RWPE2 (cell line): ENCODE data around the gene FAM181A.

Experiments used
- ATAC-seq: fragments of 200-7000 bp; cut with Tn5 transposase; 3 replicates; pipeline ENCODE4 v1.9.1; 2021; ENCODE audit warnings: low read depth
- DNase-seq: peaks from one replicate; pipeline ENCODE4 v3.0.0-alpha.2; 2020; ENCODE audit warnings: low spot score
- H3K27ac ChIP-seq: fragments of 450-650 bp; 2 replicates; pipeline ENCODE4 v1.5.1; 2017; ENCODE audit warnings: mild to moderate bottlenecking; ENCODE audit not compliant: poor library complexity, severe bottlenecking
- H3K27me3 ChIP-seq: fragments of 250-450 bp; sonication (Bioruptor Pico); 2 replicates; pipeline ENCODE4 v1.5.1; 2021; ENCODE audit warnings: mild to moderate bottlenecking, moderate library complexity; ENCODE audit not compliant: insufficient read depth, poor library complexity, severe bottlenecking
- H3K36me3 ChIP-seq: fragments of 250-450 bp; sonication (Bioruptor Pico); 2 replicates; pipeline ENCODE4 v1.5.1; 2020; ENCODE audit warnings: low read depth, mild to moderate bottlenecking, moderate library complexity
- H3K4me1 ChIP-seq: fragments of 250-450 bp; sonication (Bioruptor Pico); 2 replicates; pipeline ENCODE4 v1.5.1; 2021; ENCODE audit warnings: mild to moderate bottlenecking, moderate library complexity; ENCODE audit not compliant: insufficient read depth, poor library complexity, severe bottlenecking
- H3K4me3 ChIP-seq: fragments of 250-450 bp; sonication (Bioruptor Pico); 2 replicates; pipeline ENCODE4 v1.5.1; 2021; ENCODE audit warnings: mild to moderate bottlenecking, moderate library complexity; ENCODE audit not compliant: severe bottlenecking
- H3K9me3 ChIP-seq: fragments of 250-450 bp; sonication (Bioruptor Pico); 2 replicates; pipeline ENCODE4 v1.5.1; 2021; ENCODE audit warnings: mild to moderate bottlenecking, moderate library complexity; ENCODE audit not compliant: severe bottlenecking
- TF ChIP-seq, protein P1 (sequence below): fragments of 450-650 bp; IDR thresholded peaks from one replicate; pipeline ENCODE4 v1.5.1; 2017; ENCODE audit warnings: mild to moderate bottlenecking, moderate library complexity; ENCODE audit not compliant: poor library complexity, severe bottlenecking

Gene FAM181A

DNA sequence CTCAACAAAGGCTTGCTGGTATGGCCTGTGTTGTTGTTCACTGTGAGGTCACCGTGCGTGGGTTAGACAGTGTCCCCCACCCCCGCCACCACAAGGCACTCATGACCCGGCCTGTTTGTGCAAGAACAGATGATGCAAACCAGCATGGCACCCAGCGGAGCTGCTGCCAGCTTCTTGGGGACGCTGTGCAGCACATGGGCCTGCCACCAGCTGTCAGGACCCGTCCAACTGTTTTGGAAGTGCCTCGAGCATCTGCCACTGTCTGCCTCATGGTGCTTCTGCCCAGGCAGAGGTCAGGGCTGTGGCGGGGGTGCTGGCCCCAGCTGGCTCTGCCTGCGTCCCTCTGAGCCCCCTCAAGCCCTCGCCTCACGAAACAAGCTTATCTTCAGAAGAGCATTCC, 47.7 kb downstream of the FAM181A start:
- no peak for DNase-seq
- no peaks in the 10 kb centered on the region for H3K9me3 ChIP-seq
- no peak overlapping the region for H3K4me3 ChIP-seq
- no peaks in the 10 kb centered on the region for H3K4me1 ChIP-seq
- H3K27ac ChIP-seq, result no peak overlapping the region
- ATAC-seq, result no peak
- H3K27me3 ChIP-seq, result no peaks in the 10 kb centered on the region
- TF ChIP-seq, protein P1, sequence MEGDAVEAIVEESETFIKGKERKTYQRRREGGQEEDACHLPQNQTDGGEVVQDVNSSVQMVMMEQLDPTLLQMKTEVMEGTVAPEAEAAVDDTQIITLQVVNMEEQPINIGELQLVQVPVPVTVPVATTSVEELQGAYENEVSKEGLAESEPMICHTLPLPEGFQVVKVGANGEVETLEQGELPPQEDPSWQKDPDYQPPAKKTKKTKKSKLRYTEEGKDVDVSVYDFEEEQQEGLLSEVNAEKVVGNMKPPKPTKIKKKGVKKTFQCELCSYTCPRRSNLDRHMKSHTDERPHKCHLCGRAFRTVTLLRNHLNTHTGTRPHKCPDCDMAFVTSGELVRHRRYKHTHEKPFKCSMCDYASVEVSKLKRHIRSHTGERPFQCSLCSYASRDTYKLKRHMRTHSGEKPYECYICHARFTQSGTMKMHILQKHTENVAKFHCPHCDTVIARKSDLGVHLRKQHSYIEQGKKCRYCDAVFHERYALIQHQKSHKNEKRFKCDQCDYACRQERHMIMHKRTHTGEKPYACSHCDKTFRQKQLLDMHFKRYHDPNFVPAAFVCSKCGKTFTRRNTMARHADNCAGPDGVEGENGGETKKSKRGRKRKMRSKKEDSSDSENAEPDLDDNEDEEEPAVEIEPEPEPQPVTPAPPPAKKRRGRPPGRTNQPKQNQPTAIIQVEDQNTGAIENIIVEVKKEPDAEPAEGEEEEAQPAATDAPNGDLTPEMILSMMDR, result no peak
- H3K36me3 ChIP-seq, result no peaks in the 10 kb centered on the region

DNA sequence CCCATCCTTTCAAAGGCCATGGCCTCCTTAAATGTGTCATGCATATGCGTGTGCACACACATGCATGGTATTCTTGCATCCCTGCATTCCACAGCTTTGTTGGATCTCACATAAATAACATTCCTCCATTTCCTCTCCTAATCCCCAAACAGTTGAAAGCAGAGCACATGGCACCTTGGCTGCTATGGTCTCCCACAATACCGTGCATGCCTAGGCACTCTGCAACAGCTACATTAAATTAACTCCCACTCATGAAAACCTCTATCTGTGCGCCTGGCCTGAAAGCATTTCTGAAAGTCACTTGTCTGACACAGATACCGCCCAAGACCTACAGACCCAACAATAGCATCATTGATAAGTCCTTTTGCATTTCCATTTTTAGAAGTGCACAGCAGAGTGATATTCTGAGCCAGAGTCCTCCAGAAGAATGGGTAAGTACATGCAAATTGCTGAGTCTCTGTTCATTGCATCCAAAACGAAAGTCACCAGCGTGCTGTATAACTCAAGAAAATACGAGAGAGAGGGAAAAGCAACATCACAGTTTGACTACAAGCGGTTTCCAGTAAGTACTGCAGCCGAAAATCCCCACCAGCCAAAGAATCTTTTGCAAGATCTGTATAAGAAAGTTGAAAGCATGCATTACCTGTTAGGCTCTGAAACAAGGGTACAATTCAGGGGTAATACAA, 48.8 kb downstream of the FAM181A start:
- ATAC-seq, result no peak
- H3K4me3 ChIP-seq, result no peak overlapping the region
- H3K27ac ChIP-seq, result no peak overlapping the region
- no peaks in the 10 kb centered on the region for H3K27me3 ChIP-seq
- no peaks in the 10 kb centered on the region for H3K36me3 ChIP-seq
- H3K4me1 ChIP-seq, result no peaks in the 10 kb centered on the region
- H3K9me3 ChIP-seq, result no peaks in the 10 kb centered on the region
- DNase-seq, result no peak
- TF ChIP-seq, protein P1, result no peak

DNA sequence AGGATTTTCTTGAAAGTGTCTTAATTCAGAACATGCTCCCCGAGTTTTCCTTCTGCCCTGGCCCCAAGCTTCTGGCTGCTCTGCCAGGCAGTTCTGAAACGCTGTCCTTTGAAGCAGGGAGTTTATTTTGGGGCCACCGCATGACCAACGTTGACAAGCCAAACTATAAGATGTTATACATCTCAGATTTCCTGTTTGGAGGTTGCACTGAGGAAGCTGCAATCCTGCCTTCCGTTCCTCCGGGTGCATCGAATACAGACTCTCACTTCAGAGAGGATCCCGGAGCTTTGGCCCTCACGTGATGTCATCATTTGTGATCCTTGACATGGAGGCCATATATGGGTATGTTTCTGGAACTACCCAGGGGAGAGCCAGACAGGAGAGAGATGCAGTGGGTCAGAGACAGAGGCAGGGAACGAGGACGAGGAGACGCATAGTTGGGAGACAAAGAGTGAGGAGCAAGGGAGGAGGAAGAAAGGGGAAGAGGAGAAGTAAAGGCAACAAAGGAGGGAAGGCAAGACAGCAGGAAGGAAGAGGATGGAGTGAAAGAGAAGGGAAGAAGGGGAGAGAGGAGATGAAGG, 49.4 kb downstream of the FAM181A start, which contains the start of gene ASB2:
Gene ASB2, minus strand, starts transcription at position 94 of the 581 bp plus-strand sequence. CDS start 12,031 bp downstream, outside the sequence.
- no peaks in the 10 kb centered on the region for H3K4me1 ChIP-seq
- no peak within 1 kb of the TSS for H3K27ac ChIP-seq
- no peak within 1 kb of the TSS for H3K4me3 ChIP-seq
- no peaks in the 10 kb centered on the region for H3K9me3 ChIP-seq
- no peaks in the 10 kb centered on the region for H3K27me3 ChIP-seq
- no peak for DNase-seq
- ATAC-seq, result no peak
- H3K36me3 ChIP-seq, result no peaks in the 10 kb centered on the region
- TF ChIP-seq, protein P1, result no peak

DNA sequence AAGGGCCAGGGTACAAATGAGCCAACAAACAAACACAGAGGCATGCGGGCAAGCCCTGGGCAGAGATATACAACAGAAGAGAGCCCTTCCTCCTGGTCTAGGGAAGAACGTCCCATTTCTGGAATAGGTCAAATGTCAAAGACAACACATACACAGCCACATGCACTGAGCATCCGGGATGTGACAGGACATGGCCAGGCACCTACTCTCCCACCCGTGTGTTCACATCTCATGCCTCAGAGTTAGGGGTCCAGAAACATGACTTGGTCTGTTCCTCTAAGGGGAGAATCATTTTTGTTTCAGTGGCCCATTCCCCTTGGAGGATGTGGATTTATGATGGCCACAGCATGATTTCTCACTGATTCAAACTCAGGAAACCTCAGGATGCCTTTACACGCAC, 50.0 kb downstream of the FAM181A start:
- TF ChIP-seq, protein P1, result no peak
- H3K27ac ChIP-seq, result no peak overlapping the region
- H3K4me3 ChIP-seq, result no peak overlapping the region
- no peaks in the 10 kb centered on the region for H3K9me3 ChIP-seq
- no peak for DNase-seq
- no peaks in the 10 kb centered on the region for H3K27me3 ChIP-seq
- ATAC-seq, result no peak
- no peaks in the 10 kb centered on the region for H3K36me3 ChIP-seq
- no peaks in the 10 kb centered on the region for H3K4me1 ChIP-seq
